WI38 (cell line): ENCODE measurements around the gene NSL1.

Source experiments
- H3K4me3 ChIP-seq: 2 replicates; pipeline ENCODE4 v1.5.1; 2011; ENCODE audit warnings: low read depth, mild to moderate bottlenecking, control low read depth, low read length
- TF ChIP-seq, protein P1 (sequence below): IDR thresholded peaks from 2 replicates; pipeline ENCODE4 v1.5.1; 2012; ENCODE audit warnings: low read depth, mild to moderate bottlenecking, control low read depth, low read length

NSL1 gene

DNA sequence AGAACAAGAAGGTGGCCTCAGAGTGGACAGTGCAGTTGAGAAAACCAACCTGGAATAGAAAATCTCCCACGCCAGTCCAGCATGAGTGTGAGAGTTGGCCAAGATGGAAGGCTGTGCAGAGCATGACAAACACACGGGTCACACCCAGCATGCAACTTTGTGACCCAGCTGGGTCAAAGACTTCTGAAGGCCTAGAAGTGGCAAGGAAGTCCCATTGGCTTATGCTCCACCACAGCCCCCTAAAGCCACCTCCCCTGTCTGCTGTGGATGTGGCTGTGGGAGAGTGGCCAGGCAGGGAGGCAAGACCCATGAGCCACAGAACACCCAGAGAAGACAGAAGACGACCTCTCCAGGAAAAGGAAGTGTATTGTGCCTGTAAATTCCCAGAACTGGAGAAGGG lies 105.5 kb downstream of the NSL1 start:
- TF ChIP-seq, protein P1, sequence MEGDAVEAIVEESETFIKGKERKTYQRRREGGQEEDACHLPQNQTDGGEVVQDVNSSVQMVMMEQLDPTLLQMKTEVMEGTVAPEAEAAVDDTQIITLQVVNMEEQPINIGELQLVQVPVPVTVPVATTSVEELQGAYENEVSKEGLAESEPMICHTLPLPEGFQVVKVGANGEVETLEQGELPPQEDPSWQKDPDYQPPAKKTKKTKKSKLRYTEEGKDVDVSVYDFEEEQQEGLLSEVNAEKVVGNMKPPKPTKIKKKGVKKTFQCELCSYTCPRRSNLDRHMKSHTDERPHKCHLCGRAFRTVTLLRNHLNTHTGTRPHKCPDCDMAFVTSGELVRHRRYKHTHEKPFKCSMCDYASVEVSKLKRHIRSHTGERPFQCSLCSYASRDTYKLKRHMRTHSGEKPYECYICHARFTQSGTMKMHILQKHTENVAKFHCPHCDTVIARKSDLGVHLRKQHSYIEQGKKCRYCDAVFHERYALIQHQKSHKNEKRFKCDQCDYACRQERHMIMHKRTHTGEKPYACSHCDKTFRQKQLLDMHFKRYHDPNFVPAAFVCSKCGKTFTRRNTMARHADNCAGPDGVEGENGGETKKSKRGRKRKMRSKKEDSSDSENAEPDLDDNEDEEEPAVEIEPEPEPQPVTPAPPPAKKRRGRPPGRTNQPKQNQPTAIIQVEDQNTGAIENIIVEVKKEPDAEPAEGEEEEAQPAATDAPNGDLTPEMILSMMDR = no peak

DNA sequence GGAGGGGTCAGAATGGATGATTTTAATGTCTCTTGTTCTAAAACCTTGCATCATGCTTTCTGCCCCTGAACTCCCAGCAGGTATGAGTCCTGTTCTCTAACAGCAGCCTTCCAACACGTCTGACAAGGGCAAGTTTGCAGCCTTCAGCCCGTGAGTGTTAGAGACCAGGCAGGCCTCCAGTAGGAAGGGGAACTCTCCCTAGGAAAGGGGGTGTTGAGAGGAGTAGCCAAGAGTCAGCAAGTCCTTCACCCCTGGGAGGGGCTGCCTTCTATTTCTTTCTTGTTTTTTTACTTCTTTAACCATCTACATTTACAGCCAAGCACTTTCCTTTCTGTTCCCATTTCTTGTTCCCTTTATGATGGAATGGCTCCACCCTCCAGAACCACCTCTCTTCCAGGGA lies 106.1 kb downstream of the NSL1 start:
- TF ChIP-seq, protein P1 = no peak
- H3K4me3 ChIP-seq = no peak overlapping the region

More for the DNA sequence above, 105.5 kb downstream of the NSL1 start:
- H3K4me3 ChIP-seq = no peak overlapping the region

DNA sequence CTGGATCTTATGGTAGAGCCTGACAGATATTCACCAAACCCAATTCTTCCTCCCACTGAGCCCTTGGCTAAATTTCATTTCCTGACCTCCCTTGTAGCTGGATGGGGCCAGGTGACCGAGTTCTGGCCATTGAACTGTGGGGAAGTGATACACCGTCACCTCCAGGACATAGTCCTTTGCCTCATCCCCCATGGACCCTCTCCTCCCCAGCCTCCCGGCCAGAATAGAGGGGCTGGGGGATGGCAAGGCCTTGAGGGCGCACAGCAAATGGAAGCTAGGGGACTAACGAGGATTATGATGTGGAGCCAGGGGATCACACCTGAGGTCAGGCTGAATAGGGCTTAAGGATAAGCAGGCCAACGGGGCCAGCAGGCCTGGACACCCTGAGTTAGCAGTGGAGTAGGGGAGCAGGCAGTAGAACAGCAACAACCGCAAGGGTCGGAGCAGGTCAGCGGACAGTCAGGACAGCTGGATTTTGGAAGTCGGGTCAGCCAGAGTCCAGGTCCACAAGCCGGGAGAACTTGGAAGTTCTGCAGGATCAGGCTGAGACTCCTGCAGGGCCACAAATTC lies 107.0 kb downstream of the NSL1 start:
- TF ChIP-seq, protein P1 = no peak
- H3K4me3 ChIP-seq = no peak overlapping the region

DNA sequence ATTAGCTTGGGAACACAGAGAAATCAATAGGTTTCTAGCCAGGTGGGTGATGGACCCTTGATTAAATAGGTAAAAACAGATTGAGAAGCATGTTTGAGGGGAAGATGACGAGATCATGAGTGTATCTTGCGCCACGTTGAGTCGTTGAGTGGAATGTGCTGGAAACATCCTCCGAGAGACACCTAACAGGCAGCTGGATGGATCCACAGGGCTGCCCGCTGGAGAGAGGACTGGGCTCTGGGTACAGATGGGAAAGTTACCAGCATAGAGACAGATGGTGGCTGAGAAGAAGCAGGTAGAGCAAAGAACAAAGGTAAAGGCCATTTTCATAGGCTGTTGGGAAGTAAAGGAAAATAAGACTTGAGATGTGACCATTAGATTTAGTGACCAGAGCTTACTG lies 107.5 kb downstream of the NSL1 start:
- H3K4me3 ChIP-seq = no peak overlapping the region
- TF ChIP-seq, protein P1 = no peak

DNA sequence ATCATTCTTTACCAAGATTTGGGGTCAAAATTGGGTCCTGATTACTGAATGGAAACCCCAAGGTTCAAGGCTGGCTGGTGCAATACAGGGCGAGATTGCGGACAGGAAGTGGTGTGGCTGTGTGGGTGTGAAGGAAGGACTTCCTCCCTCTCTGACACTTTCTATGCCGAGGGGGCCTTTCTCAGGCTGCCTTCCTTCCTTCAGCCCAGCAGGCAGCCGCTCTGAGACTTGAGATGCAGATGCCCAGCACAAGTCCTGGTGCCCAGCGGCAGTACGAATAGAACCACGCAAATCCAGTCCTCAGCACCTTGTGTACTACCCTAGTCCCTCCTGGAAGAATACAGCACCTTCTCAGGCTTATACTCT lies 108.2 kb downstream of the NSL1 start:
- TF ChIP-seq, protein P1 = no peak
- no peak overlapping the region for H3K4me3 ChIP-seq

DNA sequence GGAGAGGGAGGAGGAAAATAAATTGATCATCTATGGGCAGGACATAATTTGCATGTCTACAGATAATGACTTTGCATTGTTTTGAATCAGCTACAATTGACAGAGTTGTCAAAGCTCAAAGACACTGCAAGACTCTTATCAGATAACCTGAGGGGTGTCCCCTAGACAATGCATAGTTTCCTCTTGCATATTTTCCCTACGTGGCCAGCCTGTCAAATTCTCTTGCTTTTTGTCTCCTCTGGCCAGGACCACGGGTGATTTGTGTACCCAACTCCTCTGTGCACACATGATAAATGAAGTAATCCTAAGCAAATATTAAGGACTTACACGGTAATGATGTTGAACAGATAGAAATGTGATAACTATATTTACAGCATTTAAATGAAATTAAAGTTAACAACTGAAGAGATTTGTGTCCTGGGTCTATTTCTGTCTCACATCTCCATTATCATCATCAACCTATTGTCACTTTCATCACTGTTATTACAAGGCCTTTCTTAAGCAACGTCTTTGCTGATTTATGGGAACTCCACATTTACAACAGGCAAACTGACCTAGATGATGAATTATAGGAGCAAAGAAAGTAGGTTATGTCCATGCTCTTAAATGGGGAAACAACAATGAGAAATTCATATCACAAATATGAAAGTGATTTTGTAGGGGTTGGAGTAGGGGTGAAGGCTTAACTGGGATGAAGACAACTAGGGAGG lies 110.7 kb downstream of the NSL1 start:
- TF ChIP-seq, protein P1 = no peak

More for the DNA sequence above, 110.7 kb downstream of the NSL1 start:
- no peak overlapping the region for H3K4me3 ChIP-seq
